Neural progenitor cell (in vitro differentiated cells): ENCODE data around the gene RBBP8NL. TPM values are rescaled to one million over a fixed set of nuclear protein-coding genes. Genes with fewer than 3 reads are reported as not detected.

Experiments used
- DNase-seq: peaks from one replicate; pipeline ENCODE4 v3.0.0-alpha.2; 2016; ENCODE audit warnings: low spot score
- H2AFZ ChIP-seq: fragments of 200-600 bp; sonication (generic); replicated peaks from 2 replicates; pipeline ENCODE4 v1.6.1; 2016; ENCODE audit warnings: antibody characterized with exemption
- H3F3A ChIP-seq: fragments of 200-600 bp; sonication (generic); 2 replicates; pipeline ENCODE4 v1.6.1; 2016; ENCODE audit warnings: antibody characterized with exemption, low read depth
- H3K27ac ChIP-seq: fragments of 200-600 bp; sonication (generic); 2 replicates; pipeline ENCODE4 v1.5.1; 2016; ENCODE audit warnings: mild to moderate bottlenecking
- H3K27me3 ChIP-seq: fragments of 200-600 bp; sonication (generic); 2 replicates; pipeline ENCODE4 v1.6.1; 2016; ENCODE audit warnings: mild to moderate bottlenecking, moderate library complexity
- H3K36me3 ChIP-seq: fragments of 200-600 bp; sonication (generic); 2 replicates; pipeline ENCODE4 v1.5.1; 2016
- H3K4me1 ChIP-seq: fragments of 200-600 bp; sonication (generic); 2 replicates; pipeline ENCODE4 v1.6.1; 2016; ENCODE audit warnings: mixed run types
- H3K4me2 ChIP-seq: fragments of 200-600 bp; sonication (generic); 2 replicates; pipeline ENCODE4 v1.6.1; 2016
- H3K4me3 ChIP-seq: fragments of 200-600 bp; sonication (generic); 2 replicates; pipeline ENCODE4 v1.5.1; 2016
- H3K79me2 ChIP-seq: fragments of 200-600 bp; sonication (generic); 2 replicates; pipeline ENCODE4 v1.6.1; 2016; ENCODE audit warnings: low read depth
- H3K9ac ChIP-seq: fragments of 200-600 bp; sonication (generic); 2 replicates; pipeline ENCODE4 v1.6.1; 2016
- H3K9me3 ChIP-seq: fragments of 200-600 bp; sonication (generic); 2 replicates; pipeline ENCODE4 v1.5.1; 2016; ENCODE audit warnings: low read depth
- H4K20me1 ChIP-seq: fragments of 200-600 bp; sonication (generic); 2 replicates; pipeline ENCODE4 v1.6.1; 2016; ENCODE audit warnings: low read depth
- H3K27ac Mint-ChIP-seq: 3 replicates; pipeline ENCODE4 v1.8.0; 2021; ENCODE audit warnings: mixed read lengths
- H3K27me3 Mint-ChIP-seq: 2 replicates; pipeline ENCODE4 v1.8.0; 2022; ENCODE audit warnings: low read depth, mild to moderate bottlenecking, inconsistent platforms, moderate library complexity, mixed read lengths; ENCODE audit not compliant: insufficient read depth
- H3K36me3 Mint-ChIP-seq: 3 replicates; pipeline ENCODE4 v1.8.0; 2021; ENCODE audit warnings: mixed read lengths
- H3K4me1 Mint-ChIP-seq: 3 replicates; pipeline ENCODE4 v1.8.0; 2021; ENCODE audit warnings: mixed read lengths
- H3K4me3 Mint-ChIP-seq: 3 replicates; pipeline ENCODE4 v1.8.0; 2021; ENCODE audit warnings: mild to moderate bottlenecking, moderate library complexity, mixed read lengths
- H3K9me3 Mint-ChIP-seq: 3 replicates; pipeline ENCODE4 v1.8.0; 2020; ENCODE audit warnings: mixed read lengths
- EZH2 ChIP-seq: fragments of 200-600 bp; sonication (generic); IDR thresholded peaks from 2 replicates; pipeline ENCODE4 v1.6.1; 2017; ENCODE audit warnings: antibody characterized with exemption, mild to moderate bottlenecking, moderate library complexity
- EZH2phosphoT487 ChIP-seq: fragments of 200-600 bp; sonication (generic); IDR thresholded peaks from 2 replicates; pipeline ENCODE4 v1.6.1; 2017; ENCODE audit warnings: antibody characterized with exemption
- total RNA-seq: library from RNA; depleted of rRNA; stranded (reverse); fragments of >200 nt; gene quantifications from 2 replicates; pipeline ENCODE4 v1.2.3, GENCODE V29; 2015; ENCODE audit warnings: low replicate concordance
- TF ChIP-seq, protein P1 (sequence below): fragments of 200-600 bp; sonication (generic); IDR thresholded peaks from 2 replicates; pipeline ENCODE4 v1.5.1; 2017; ENCODE audit warnings: antibody characterized with exemption, mild to moderate bottlenecking

Gene RBBP8NL
- total RNA-seq, 1 donor from 2014 or later: not detected

DNA sequence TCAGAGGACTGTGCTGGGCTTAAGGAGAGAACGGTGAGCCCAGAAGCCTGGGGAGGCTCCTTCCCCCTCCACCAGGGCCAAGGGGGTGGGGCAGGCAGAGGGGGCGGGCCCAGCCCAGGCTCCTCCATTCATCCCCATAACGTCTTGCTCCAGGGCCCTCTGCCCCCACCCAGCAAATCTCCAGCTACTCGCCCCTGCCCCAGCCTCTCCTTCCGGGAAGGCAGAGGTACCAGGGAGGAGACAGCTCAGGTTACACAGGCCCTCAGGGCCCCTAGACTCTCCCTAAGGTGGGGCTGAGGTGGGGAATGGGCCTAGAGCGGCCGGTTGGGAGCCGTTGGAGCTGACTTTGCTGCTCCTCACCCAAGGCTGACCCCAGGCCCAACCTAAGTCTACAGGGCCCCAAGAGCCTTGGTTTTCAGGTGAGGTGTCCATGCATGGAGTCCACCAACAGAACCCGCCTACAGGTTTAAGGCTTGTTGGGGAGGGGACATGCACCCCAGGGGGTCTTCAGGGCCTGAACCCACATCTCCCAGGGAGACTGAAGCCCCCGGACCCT lies 61.4 kb downstream of the RBBP8NL start:
- peak overlapping the region; percentile 76 for H3K4me3 Mint-ChIP-seq
- peak overlapping the region; percentile 53 for H3K27ac ChIP-seq

DNA sequence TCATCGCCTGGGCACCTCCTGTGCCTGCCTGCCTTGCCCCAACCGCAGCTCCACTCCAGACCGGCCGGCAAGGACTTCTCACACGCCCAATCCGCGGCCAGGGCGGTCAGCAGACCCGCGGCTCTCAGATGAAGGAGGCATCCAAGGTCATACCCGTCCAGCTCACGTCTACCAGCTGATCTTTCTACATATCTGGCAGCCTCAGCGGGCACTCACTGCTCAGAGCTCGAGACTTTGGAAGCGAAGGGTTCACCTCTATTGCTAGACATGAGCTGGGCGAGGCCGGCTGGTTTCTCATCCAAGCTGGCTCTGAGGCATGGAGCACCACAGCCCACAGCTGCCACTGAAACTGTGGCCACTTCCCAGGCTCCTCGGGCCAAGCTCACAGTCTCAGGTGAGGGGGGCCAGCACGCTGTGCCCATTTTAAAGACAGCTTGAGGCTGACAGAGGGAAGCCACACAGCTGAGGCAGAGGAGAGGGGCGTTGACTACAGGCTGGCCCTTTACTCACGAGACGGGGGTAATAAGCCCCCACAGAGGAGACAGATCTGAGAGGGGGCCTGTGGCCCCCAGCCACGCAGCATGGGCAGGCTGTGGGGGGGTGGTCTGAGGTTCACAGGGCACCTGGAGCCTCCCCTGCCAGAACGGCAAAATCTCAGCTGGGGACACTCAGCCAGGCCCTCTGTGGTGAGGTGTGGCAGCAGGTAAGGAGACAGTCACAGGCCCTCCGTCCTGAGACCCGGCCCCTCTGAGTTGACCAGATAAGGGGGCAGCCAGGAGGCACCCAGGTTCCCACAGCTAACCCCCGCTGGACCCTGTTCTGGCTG lies 62.2 kb downstream of the RBBP8NL start:
- Mint-ChIP-seq H3K9me3 (no peaks in the 10 kb centered on the region), H3K27ac (no peak overlapping the region), H3K36me3 (no peaks in the 10 kb centered on the region), H3K4me1 (peaks cover 33% of the 10 kb centered on the region), H3K4me3 (peak overlapping the region; percentile 76), H3K27me3 (no peaks in the 10 kb centered on the region)
- peaks cover 61% of the 10 kb centered on the region for H4K20me1 ChIP-seq
- peak overlapping the region; percentile 95 for H3K4me2 ChIP-seq
- peak overlapping the region; percentile 98 for H3K4me3 ChIP-seq
- H2AFZ ChIP-seq: no peak overlapping the region
- no peak for DNase-seq
- H3K79me2 ChIP-seq: peaks cover 65% of the 10 kb centered on the region
- no peak overlapping the region for H3K9ac ChIP-seq
- peaks cover 70% of the 10 kb centered on the region for H3F3A ChIP-seq
- no peaks in the 10 kb centered on the region for H3K27me3 ChIP-seq
- H3K27ac ChIP-seq: peak overlapping the region; percentile 23
- TF ChIP-seq, protein P1, sequence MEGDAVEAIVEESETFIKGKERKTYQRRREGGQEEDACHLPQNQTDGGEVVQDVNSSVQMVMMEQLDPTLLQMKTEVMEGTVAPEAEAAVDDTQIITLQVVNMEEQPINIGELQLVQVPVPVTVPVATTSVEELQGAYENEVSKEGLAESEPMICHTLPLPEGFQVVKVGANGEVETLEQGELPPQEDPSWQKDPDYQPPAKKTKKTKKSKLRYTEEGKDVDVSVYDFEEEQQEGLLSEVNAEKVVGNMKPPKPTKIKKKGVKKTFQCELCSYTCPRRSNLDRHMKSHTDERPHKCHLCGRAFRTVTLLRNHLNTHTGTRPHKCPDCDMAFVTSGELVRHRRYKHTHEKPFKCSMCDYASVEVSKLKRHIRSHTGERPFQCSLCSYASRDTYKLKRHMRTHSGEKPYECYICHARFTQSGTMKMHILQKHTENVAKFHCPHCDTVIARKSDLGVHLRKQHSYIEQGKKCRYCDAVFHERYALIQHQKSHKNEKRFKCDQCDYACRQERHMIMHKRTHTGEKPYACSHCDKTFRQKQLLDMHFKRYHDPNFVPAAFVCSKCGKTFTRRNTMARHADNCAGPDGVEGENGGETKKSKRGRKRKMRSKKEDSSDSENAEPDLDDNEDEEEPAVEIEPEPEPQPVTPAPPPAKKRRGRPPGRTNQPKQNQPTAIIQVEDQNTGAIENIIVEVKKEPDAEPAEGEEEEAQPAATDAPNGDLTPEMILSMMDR: no peak
- TF ChIP-seq EZH2: no peak
- TF ChIP-seq EZH2phosphoT487: no peak
- no peaks in the 10 kb centered on the region for H3K9me3 ChIP-seq
- H3K4me1 ChIP-seq: peaks cover 81% of the 10 kb centered on the region
- H3K36me3 ChIP-seq: no peaks in the 10 kb centered on the region

More for the DNA sequence above, 61.4 kb downstream of the RBBP8NL start:
- peaks cover 62% of the 10 kb centered on the region for H3K79me2 ChIP-seq
- peaks cover 83% of the 10 kb centered on the region for H3K4me1 ChIP-seq
- peak overlapping the region; percentile 98 for H3K4me3 ChIP-seq
- H3K9me3 Mint-ChIP-seq: no peaks in the 10 kb centered on the region
- DNase-seq: peak; percentile 59
- peak overlapping the region; percentile 95 for H3K4me2 ChIP-seq
- no peak overlapping the region for H3K27ac Mint-ChIP-seq
- H3K9ac ChIP-seq: no peak overlapping the region
- TF ChIP-seq EZH2 (no peak), EZH2phosphoT487 (no peak)
- TF ChIP-seq, protein P1: no peak
- H3K36me3 ChIP-seq: no peaks in the 10 kb centered on the region
- peaks cover 73% of the 10 kb centered on the region for H3F3A ChIP-seq
- no peaks in the 10 kb centered on the region for H3K36me3 Mint-ChIP-seq
- H3K27me3 Mint-ChIP-seq: peaks cover 4% of the 10 kb centered on the region
- H3K9me3 ChIP-seq: no peaks in the 10 kb centered on the region
- peaks cover 58% of the 10 kb centered on the region for H4K20me1 ChIP-seq
- no peak overlapping the region for H2AFZ ChIP-seq
- H3K27me3 ChIP-seq: no peaks in the 10 kb centered on the region
- H3K4me1 Mint-ChIP-seq: peaks cover 34% of the 10 kb centered on the region

DNA sequence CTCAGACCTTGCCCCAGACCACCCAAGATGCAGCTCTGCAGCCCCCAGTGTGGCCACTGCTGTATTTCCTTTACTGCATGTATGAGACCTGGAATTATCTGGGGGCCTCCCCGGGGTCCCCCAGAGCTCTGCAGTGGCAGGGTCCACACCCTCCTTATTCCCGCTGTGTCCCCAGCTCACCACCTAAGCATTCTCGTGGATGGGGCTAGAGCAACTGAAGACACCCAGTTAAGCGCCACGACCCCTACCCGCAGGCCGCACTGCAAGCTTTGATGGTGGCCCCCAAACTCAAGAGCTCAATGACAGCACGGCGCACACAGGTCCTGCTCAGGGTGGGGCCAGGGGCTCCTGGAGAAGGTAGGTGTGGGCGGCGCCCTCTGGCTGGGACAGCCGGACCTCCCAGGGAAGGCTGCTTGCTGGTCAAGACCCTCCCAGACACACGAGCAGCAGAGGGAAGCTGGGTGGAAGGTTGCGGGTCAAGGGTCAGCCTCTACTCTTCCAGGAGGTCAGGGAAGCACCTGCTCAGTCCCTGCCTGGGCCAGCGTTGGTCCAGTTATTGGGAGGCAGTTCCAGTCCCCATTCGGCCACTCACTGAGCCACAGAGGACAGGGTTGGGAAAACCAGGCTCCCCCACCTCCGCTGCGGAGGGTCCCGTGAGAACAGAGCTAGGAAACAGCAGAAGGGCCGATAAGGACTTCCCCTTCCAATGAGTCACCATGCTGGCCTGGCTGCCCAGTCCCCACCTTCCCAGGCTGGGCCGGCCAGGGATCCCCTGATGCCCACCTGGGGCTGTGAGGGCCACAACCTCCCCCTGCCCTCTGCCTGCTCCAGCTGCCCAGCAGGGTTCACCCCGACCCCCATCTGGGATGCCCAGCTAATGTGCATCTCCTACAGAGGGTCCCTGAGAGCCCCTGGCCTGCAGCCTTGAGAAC lies 63.2 kb downstream of the RBBP8NL start:
- peak; percentile 51 for DNase-seq
- peak overlapping the region; percentile 56 for H3K27ac ChIP-seq
- H3K27me3 ChIP-seq: no peaks in the 10 kb centered on the region
- peak overlapping the region; percentile 95 for H3K4me2 ChIP-seq
- H4K20me1 ChIP-seq: peaks cover 68% of the 10 kb centered on the region
- no peaks in the 10 kb centered on the region for H3K27me3 Mint-ChIP-seq
- no peak overlapping the region for H3K27ac Mint-ChIP-seq
- no peaks in the 10 kb centered on the region for H3K36me3 Mint-ChIP-seq
- peak overlapping the region; percentile 21 for H3K4me3 Mint-ChIP-seq
- H3K9me3 ChIP-seq: no peaks in the 10 kb centered on the region
- H3K4me3 ChIP-seq: no peak overlapping the region
- no peak overlapping the region for H3K9ac ChIP-seq
- no peaks in the 10 kb centered on the region for H3K36me3 ChIP-seq
- TF ChIP-seq EZH2: no peak
- TF ChIP-seq, protein P1: peak; percentile 9
- TF ChIP-seq EZH2phosphoT487: no peak
- peaks cover 76% of the 10 kb centered on the region for H3K4me1 ChIP-seq
- peaks cover 74% of the 10 kb centered on the region for H3K79me2 ChIP-seq
- H3F3A ChIP-seq: peaks cover 64% of the 10 kb centered on the region
- H2AFZ ChIP-seq: no peak overlapping the region
- peaks cover 29% of the 10 kb centered on the region for H3K4me1 Mint-ChIP-seq
- H3K9me3 Mint-ChIP-seq: no peaks in the 10 kb centered on the region
